ENCODE measurements around the gene HPSE2.

Gene HPSE2

GRCh38 chr10:99235658-99236626, at the start of gene HPSE2:
Gene HPSE2, minus strand, starts transcription at chr10:99235852.
- Histone ChIP-seq H3K4me2 (ENCODE audit: low read length) (no peak within 1 kb of the TSS), H3K4me1 (ENCODE audit: low read length) (no peaks in the 10 kb centered on the region), H3K9ac (ENCODE audit: low read length) (no peak within 1 kb of the TSS), H3K4me3 (ENCODE audit: low read length) (no peak within 1 kb of the TSS), H3K27me3 (ENCODE audit: low read depth, low read length) (no peaks in the 10 kb centered on the region), H3K27ac (ENCODE audit: low read length) (no peak within 1 kb of the TSS), H3K9me3 (ENCODE audit: insufficient read depth, low read length) (no peaks in the 10 kb centered on the region), H4K20me1 (ENCODE audit: insufficient read depth, low read length) (no peaks in the 10 kb centered on the region), H3K36me3 (replicated peaks; ENCODE audit: low read depth, low read length) (no peaks in the 10 kb centered on the region), H3K79me2 (ENCODE audit: low read length) (no peaks in the 10 kb centered on the region), H2AFZ (ENCODE audit: low read depth, low read length) (no peak within 1 kb of the TSS)
- TF ChIP-seq CTCF (IDR thresholded peaks at IDR 0.05; ENCODE audit: low read depth, low read length) (no peak), EZH2phosphoT487 (IDR thresholded peaks at IDR 0.05; ENCODE audit: low read depth) (no peak)

- peak overlapping the region; percentile 71 for H2AFZ ChIP-seq (ENCODE audit: low read depth, low read length)
- peak overlapping the region; percentile 73 for H3K4me2 ChIP-seq (ENCODE audit: low read length)
- H3K9ac ChIP-seq (ENCODE audit: low read length) = peak overlapping the region; percentile 45
- H3K36me3 ChIP-seq (replicated peaks; ENCODE audit: low read depth, low read length) = no peaks in the 10 kb centered on the region
- peaks cover 3% of the 10 kb centered on the region; the same call in 1 of the 2 replicates for H3K27me3 ChIP-seq (ENCODE audit: low read depth, low read length)
- H3K4me1 ChIP-seq (ENCODE audit: low read length) = peaks cover 16% of the 10 kb centered on the region
- H3K4me3 ChIP-seq (ENCODE audit: low read length) = peak overlapping the region; percentile 35; the same call in 1 of the 2 replicates
- TF ChIP-seq CTCF (IDR thresholded peaks at IDR 0.05; ENCODE audit: low read depth, low read length) (no peak), EZH2phosphoT487 (IDR thresholded peaks at IDR 0.05; ENCODE audit: low read depth) (no peak)
- H3K27ac ChIP-seq (ENCODE audit: low read length) = peak overlapping the region; percentile 60
- no peaks in the 10 kb centered on the region for H3K9me3 ChIP-seq (ENCODE audit: insufficient read depth, low read length)
- H3K79me2 ChIP-seq (ENCODE audit: low read length) = no peaks in the 10 kb centered on the region
- no peaks in the 10 kb centered on the region for H4K20me1 ChIP-seq (ENCODE audit: insufficient read depth, low read length)
These were observed 44.8 kb upstream of the HPSE2 start for GRCh38 chr10:99280472-99280871.

- H3K9ac ChIP-seq (ENCODE audit: low read length) = no peak overlapping the region
- H2AFZ ChIP-seq (ENCODE audit: low read depth, low read length) = no peak overlapping the region
- TF ChIP-seq EZH2phosphoT487 (IDR thresholded peaks at IDR 0.05; ENCODE audit: low read depth) = no peak
- no peak for TF ChIP-seq CTCF (IDR thresholded peaks at IDR 0.05; ENCODE audit: low read depth, low read length)
- no peaks in the 10 kb centered on the region for H3K79me2 ChIP-seq (ENCODE audit: low read length)
- no peaks in the 10 kb centered on the region for H3K36me3 ChIP-seq (replicated peaks; ENCODE audit: low read depth, low read length)
- H3K4me1 ChIP-seq (ENCODE audit: low read length) = peaks cover 16% of the 10 kb centered on the region
- H3K4me3 ChIP-seq (ENCODE audit: low read length) = no peak overlapping the region
- H4K20me1 ChIP-seq (ENCODE audit: insufficient read depth, low read length) = no peaks in the 10 kb centered on the region
- H3K27ac ChIP-seq (ENCODE audit: low read length) = peak overlapping the region; percentile 60
- peaks cover 10% of the 10 kb centered on the region; the same call in 1 of the 2 replicates for H3K27me3 ChIP-seq (ENCODE audit: low read depth, low read length)
- H3K9me3 ChIP-seq (ENCODE audit: insufficient read depth, low read length) = no peaks in the 10 kb centered on the region
- H3K4me2 ChIP-seq (ENCODE audit: low read length) = peak overlapping the region; percentile 73; the same call in 1 of the 2 replicates
These were observed 44.0 kb upstream of the HPSE2 start for GRCh38 chr10:99279626-99280111.

- H3K9ac ChIP-seq (ENCODE audit: low read length) = no peak overlapping the region
- H3K9me3 ChIP-seq (ENCODE audit: insufficient read depth, low read length) = no peaks in the 10 kb centered on the region
- H3K36me3 ChIP-seq (replicated peaks; ENCODE audit: low read depth, low read length) = no peaks in the 10 kb centered on the region
- peaks cover 16% of the 10 kb centered on the region for H3K4me1 ChIP-seq (ENCODE audit: low read length)
- no peaks in the 10 kb centered on the region for H3K79me2 ChIP-seq (ENCODE audit: low read length)
- H3K27me3 ChIP-seq (ENCODE audit: low read depth, low read length) = peaks cover 11% of the 10 kb centered on the region; the same call in 1 of the 2 replicates
- no peaks in the 10 kb centered on the region for H4K20me1 ChIP-seq (ENCODE audit: insufficient read depth, low read length)
- TF ChIP-seq CTCF (IDR thresholded peaks at IDR 0.05; ENCODE audit: low read depth, low read length) (peak; percentile 56), EZH2phosphoT487 (IDR thresholded peaks at IDR 0.05; ENCODE audit: low read depth) (no peak)
- no peak overlapping the region for H2AFZ ChIP-seq (ENCODE audit: low read depth, low read length)
- H3K27ac ChIP-seq (ENCODE audit: low read length) = no peak overlapping the region
- H3K4me2 ChIP-seq (ENCODE audit: low read length) = no peak overlapping the region
- H3K4me3 ChIP-seq (ENCODE audit: low read length) = no peak overlapping the region
These were observed 41.3 kb upstream of the HPSE2 start for GRCh38 chr10:99276848-99277486.
